ENCODE results near the gene DYNLT1.

DNA sequence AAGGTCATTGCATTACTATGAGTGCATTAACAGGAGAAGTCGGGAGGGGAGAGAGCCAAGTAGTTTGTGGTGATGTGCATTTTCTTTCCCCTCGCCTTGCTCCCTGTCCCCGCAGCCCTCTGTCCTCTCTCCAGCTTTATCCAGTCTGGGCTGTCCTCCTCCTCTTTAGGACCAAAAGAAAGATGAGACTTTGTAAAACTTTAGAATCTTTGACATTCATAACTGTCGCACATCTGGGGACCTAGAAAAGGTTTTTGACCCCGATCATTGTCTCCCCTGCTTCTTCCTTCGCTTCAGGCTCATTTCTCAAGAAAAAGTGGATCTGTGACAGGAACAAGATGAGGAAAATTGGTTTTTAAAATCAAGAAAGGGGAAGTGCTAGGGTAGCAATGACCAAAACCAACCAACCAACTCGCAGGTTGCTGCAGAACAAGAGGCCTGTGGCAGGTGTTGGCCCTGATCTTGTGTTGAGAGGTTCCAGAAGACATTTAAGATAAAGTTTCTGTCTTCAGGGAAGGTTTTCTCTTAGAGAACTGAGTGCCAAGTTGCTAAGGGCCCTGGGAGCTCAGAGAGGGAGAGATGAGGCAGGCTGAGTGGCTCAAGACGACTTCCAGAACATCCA is 22.9 kb upstream of the DYNLT1 start:
- TF ChIP-seq ELF4 (IDR thresholded peaks at IDR 0.05) (no peak), LEF1 (IDR thresholded peaks at IDR 0.05; ENCODE audit: borderline replicate concordance) (no peak), CTBP1 (IDR thresholded peaks at IDR 0.05; ENCODE audit: borderline replicate concordance) (no peak), BHLHE40 (IDR thresholded peaks at IDR 0.05; ENCODE audit: borderline replicate concordance) (no peak), NFRKB (IDR thresholded peaks at IDR 0.05) (no peak), FOXM1 (IDR thresholded peaks at IDR 0.05; ENCODE audit: borderline replicate concordance) (no peak), SP1 (IDR thresholded peaks at IDR 0.05) (no peak), FOXK2 (IDR thresholded peaks at IDR 0.05) (no peak), FOXA1 (IDR thresholded peaks at IDR 0.05) (no peak), L3MBTL2 (conservative IDR thresholded peaks at IDR 0.05) (no peak), ZNF384 (IDR thresholded peaks at IDR 0.05) (no peak), PKNOX1 (IDR thresholded peaks at IDR 0.05) (no peak), SUZ12 (IDR thresholded peaks at IDR 0.05) (no peak), HDGF (IDR thresholded peaks at IDR 0.05; ENCODE audit: borderline replicate concordance) (no peak)

All from HEK293T (cell line).